GM18867 (cell line): Measurements from ENCODE around the gene BCL11B.

Experiments used
- ATAC-seq: cut with Tn5 transposase; IDR thresholded peaks from one replicate; pipeline ENCODE4 v1.9.1; 2021; ENCODE audit warnings: mild to moderate bottlenecking, moderate library complexity; ENCODE audit not compliant: unreplicated experiment

Gene BCL11B

GRCh38 chr14:99168330-99168729 lies 103.7 kb downstream of the BCL11B start:
- no peak for ATAC-seq

- no peak for ATAC-seq
These were observed 105.5 kb downstream of the BCL11B start for GRCh38 chr14:99166506-99166905.

- ATAC-seq = no peak
These were observed 107.3 kb downstream of the BCL11B start for GRCh38 chr14:99164712-99165111.

GRCh38 chr14:99163446-99163845 lies 108.6 kb downstream of the BCL11B start:
- ATAC-seq = no peak

- ATAC-seq = no peak
These were observed 112.4 kb downstream of the BCL11B start for GRCh38 chr14:99159341-99160340.

- ATAC-seq = no peak
These were observed 113.3 kb downstream of the BCL11B start for GRCh38 chr14:99158646-99159165.

GRCh38 chr14:99158150-99158549 lies 113.8 kb downstream of the BCL11B start:
- no peak for ATAC-seq

GRCh38 chr14:99157676-99158075 lies 114.3 kb downstream of the BCL11B start:
- no peak for ATAC-seq

- no peak for ATAC-seq
These were observed 114.8 kb downstream of the BCL11B start for GRCh38 chr14:99157246-99157645.

GRCh38 chr14:99156814-99157213 lies 115.2 kb downstream of the BCL11B start:
- no peak for ATAC-seq

GRCh38 chr14:99156090-99156425 lies 115.9 kb downstream of the BCL11B start:
- no peak for ATAC-seq

GRCh38 chr14:99155173-99156089 lies 116.6 kb downstream of the BCL11B start:
- no peak for ATAC-seq

GRCh38 chr14:99150236-99150635 lies 121.8 kb downstream of the BCL11B start:
- no peak for ATAC-seq

- ATAC-seq = no peak
These were observed 123.0 kb downstream of the BCL11B start for GRCh38 chr14:99148861-99149610.

- ATAC-seq = no peak
These were observed 123.9 kb downstream of the BCL11B start for GRCh38 chr14:99148131-99148530.

GRCh38 chr14:99147366-99147740 lies 124.6 kb downstream of the BCL11B start:
- ATAC-seq = no peak

- ATAC-seq = no peak
These were observed 125.2 kb downstream of the BCL11B start for GRCh38 chr14:99146616-99147365.

- no peak for ATAC-seq
These were observed 126.7 kb downstream of the BCL11B start for GRCh38 chr14:99145307-99145706.

- no peak for ATAC-seq
These were observed 128.2 kb downstream of the BCL11B start for GRCh38 chr14:99143793-99144192.

- no peak for ATAC-seq
These were observed 128.9 kb downstream of the BCL11B start for GRCh38 chr14:99143126-99143525.
